Medulla oblongata (tissue), 1 donor: ENCODE data around the gene AKAP7.
A peak's percentile ranks its signal among the peaks of the same experiment; 100 is the strongest.
"Not testable (repeated sequence)": the region's sequence is repeated elsewhere in the genome, so short reads cannot be mapped to it uniquely, and the experiment has no call there.

Experiments
- DNase-seq: peaks from one replicate; pipeline ENCODE4 v3.0.0-alpha.2; 2015; ENCODE audit errors: extremely low spot score

The AKAP7 gene

DNA sequence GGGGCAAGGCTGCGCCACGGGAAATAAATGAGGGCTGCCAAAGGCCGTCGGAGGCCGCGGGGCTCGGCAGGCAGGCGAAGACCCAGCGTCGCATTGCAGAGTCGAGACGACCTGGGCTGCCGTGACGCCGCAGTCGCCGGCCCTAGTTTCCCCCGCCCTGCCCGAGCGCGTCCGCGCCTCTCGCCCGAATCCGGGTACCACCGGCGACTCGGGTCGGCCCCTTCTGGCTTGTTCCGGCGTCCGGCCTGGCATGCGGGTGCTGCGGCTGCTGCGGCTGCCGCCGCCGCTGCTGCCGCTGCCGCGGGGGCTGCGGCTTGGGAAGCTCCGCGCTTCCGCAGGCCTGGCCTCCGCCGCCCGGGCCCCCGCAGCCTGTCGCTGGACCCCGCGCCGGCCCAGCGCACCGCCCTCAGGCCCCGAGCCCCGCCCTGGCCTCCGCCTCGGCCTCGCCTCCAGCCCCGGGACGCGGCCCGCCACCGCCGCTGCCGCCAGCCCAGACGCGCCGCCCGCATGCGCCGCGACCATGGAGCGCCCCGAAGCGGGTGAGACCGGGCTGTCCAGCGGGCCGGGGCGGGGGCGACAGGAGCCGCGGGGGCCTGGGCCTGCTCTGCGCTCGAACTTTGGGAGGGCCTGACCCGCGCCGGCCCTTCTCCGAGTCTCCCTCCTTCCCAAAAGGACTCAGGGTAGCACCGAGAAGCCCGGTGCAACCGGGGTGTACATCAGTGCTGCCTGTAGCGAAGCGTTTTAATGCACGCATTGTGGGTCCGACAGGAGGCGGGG lies at the start of gene AKAP7:
Gene AKAP7 (plus strand): TSS at position 224 of the 777 bp plus-strand sequence. CDS start 297 bp downstream, at position 521.
- peak; percentile 78 for DNase-seq

DNA sequence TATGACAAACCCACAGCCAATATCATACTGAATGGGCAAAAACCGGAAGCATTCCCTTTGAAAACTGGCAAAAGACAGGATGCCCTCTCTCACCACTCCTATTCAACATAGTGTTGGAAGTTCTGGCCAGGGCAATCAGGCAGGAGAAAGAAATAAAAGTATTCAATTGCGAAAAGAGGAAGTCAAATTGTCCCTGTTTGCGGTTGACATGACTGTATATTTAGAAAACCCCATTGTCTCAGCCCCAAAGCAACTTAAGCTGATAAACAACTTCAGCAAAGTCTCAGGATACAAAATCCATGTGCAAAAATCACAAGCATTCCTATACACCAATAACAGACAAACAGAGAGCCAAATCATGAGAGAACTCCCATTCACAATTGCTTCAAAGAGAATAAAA lies 44.9 kb upstream of the AKAP7 start:
- DNase-seq: peak; percentile 37

DNA sequence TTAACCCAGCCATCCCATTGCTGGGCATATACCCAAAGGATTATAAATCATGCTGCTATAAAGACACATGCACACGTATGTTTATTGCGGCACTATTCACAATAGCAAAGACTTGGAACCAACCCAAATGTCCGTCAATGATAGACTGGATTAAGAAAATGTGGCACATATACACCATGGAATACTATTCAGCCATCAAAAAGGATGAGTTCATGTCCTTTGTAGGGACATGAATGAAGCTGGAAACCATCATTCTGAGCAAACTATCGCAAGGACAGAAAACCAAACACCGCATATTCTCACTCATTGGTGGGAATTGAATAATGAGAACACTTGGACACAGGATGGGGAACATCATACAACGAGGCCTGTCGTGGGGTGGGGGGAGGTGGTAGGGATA lies 43.3 kb upstream of the AKAP7 start:
- DNase-seq: not testable (repeated sequence)

DNA sequence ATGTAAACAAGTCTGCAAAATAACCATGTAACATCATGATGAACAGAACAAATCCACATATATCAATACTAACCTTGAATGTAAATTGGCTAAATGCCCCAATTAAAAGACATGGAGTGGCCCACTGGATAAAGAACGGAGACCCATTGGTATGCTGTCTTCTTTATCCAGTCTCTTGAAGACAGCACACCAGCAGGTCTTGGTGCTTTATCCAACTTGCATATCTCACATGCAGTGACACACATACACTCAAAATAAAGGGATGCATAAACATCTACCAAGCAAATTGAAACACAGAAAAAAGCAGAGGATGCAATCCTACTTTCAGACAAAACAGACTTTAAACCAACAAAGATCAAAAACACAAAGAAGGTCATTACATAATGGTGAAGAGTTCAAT lies 41.9 kb upstream of the AKAP7 start:
- no peak for DNase-seq

- no peak for DNase-seq
Observed at GRCh38 chr6:131096786-131097185, 38.5 kb upstream of the AKAP7 start.

DNA sequence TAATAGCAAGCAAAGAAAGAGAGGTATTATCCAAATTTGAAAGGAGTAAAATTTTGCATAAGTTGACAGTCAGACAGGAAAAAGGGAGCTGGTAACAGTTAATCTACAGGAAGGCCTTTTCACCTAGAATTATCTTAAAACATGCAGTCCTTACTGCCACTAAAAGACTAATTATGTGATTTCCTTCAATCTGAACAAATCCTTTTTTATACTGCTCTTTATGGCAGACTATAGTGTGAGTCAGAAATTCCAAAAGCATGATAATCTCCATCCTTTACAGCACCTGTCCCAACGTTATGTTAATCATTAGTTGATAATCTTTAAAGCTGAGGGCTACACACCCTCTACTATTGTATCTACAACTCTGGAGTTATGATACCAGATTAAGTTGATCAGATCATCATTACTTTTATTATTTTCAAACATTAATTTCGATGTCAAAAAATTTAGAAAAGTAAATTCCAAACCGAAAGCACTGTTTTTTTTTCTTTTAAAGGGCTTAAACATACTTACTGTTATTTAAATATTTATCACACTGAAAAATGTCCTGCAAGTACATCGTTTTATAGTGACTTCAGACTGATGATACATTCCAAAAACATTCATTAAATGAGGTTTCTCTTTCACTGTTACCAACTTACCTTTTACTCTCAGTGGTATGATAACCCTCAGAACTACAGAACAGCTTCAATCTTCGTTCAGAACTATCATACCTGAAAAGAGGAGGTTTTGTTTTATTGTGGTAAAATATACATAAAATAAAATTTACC lies 33.2 kb upstream of the AKAP7 start:
- DNase-seq: no peak

DNA sequence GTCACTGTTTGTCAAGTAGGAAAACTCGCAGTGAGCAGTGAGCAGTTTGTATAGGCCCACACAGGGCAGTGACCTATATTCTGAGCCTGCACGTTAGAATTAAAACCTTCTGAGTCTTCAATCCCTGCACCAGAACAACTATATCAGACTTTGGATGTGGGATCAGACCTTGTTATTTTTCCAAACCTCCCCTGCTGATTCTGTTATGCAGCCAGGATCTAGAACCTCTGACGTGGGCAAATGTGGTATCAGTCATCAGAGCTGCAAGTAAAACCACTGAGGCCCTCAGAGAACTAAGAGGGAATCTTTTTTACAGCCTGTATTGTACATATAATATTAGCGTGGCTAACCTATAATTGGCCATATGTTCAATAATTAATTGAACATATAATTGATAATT lies 32.0 kb upstream of the AKAP7 start:
- no peak for DNase-seq

DNA sequence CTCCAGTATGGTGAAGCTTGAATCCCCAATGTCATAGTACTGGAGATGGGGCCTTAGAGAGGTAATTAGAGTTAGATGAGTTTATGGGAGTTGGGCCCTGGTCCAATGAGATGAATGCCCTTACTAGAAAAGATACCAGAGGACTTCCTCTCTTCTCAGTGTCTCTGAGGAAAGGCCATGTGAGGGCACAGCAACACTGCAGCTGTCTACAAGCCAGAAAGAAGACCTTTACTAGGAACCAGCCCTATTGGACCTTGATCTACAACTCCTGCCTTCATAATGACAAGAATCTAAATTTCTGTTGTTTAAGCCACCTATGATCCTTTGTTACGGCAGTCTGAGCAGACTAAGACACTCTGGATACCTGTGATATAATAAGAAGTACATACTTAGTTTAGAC lies 31.4 kb upstream of the AKAP7 start:
- peak; percentile 27 for DNase-seq

GRCh38 chr6:131107151-131107550 lies 28.1 kb upstream of the AKAP7 start:
- DNase-seq: no peak

- DNase-seq: no peak
Observed at GRCh38 chr6:131112249-131112648, 23.0 kb upstream of the AKAP7 start.

- no peak for DNase-seq
Observed at GRCh38 chr6:131115651-131116050, 19.6 kb upstream of the AKAP7 start.

DNA sequence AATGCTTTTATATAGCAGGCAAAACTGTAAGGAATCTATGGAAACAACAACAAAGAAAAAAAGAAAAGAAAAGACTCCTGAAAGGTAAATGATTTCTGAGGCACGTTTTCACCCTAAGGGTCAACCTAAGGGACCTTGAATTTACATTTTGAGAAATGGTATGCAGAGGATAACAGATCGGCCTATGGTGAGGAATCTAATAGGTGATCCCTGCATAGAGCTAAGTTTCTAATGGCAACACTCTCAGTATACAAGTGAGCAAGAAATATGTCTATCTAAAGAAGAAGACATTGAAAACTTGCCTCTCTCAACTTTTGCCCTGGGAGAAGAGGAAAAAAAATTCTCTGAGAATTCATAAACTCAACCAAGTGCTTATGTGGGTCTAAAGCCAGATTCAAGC lies 18.9 kb upstream of the AKAP7 start:
- no peak for DNase-seq

- DNase-seq: peak; percentile 76
Observed at GRCh38 chr6:131116755-131117360, 18.4 kb upstream of the AKAP7 start.

DNA sequence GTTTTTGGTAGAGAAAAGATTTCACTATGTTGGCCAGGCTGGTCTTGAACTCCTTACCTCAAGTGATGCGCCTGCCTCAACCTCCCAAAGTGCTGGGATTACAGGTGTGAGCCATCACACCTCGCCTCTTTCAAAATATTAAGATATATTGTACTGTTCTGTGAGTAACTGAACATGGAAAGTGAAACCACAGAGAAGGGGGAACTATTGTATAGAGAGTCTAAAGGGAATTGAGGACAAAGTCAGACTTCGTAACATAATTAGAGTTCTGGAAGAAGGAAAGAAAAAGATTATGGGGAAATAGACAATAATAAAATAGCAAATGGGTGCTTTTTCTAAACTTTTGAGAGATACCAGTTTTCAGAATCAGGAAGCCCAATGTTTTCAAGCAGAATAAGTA lies 17.4 kb upstream of the AKAP7 start:
- DNase-seq: no peak

DNA sequence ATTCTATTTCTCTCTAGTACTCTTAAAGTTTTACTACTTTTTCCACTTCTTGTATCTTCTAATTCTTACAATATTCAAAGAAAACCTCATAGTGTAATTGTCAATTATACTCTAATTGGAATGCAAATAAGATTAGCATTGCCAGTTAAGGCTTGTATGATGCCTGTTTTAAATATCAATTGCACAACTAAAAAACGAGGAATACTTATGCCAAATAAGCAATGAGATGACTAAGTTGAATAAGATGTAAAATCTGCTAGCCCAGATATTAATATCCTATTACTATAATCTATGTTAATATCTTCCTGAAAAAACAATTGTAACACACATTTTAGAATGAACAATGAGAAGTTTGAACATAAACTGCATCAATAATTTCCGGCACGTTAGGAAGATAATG lies 13.3 kb upstream of the AKAP7 start:
- no peak for DNase-seq

DNA sequence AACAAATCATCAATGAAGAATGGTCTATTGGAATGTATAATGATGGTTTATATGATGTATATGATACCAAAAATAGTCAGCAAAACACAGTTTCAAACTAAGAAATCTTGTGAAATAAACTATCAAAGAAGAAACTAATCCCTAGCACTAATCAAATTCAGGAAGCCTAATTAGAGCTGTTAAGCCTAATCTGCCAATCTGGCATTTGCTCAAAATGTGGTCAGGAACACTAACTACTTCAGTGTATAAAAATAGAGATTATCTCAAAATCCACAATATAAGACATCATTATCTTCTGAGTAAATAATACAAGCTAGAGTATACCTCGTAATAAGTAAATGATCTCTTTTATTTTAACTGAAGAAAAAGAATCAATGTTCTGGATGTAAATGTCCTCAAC lies 12.8 kb upstream of the AKAP7 start:
- DNase-seq: no peak

DNA sequence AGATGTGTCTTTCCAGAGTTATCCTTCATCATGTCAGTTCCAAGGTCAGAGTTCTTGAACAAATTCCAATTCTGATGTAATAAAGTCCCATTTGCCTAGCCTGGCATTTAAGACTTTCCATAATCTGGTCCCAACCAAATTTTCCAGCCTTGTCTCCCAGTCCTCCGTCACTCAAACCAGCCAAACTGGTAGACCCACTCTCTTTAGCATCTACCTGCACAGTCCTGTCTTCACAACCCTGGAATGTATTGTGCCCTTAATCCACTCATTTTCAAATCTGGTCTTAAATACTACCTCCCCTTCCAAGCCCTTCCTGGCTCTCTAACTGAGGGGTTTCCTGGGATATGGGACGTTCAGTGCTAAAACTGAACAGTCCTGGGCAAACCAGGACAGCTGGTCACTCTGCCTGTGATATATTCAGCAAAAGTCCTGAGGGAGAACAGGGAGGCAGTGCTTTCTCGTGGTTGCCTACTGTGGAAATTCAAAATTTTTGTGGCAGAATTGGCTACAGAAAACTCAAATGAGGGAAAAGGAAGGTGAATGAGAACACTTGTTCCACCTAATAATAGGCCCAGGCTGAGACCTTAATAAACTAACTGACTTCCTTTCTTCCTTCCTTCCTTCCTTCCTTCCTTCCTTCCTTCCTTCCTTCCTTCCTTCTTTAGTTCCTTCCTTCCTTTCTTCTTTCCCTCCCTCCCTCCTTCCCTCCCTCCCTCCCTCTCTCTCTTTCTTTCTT lies 10.8 kb upstream of the AKAP7 start:
- DNase-seq: no peak

DNA sequence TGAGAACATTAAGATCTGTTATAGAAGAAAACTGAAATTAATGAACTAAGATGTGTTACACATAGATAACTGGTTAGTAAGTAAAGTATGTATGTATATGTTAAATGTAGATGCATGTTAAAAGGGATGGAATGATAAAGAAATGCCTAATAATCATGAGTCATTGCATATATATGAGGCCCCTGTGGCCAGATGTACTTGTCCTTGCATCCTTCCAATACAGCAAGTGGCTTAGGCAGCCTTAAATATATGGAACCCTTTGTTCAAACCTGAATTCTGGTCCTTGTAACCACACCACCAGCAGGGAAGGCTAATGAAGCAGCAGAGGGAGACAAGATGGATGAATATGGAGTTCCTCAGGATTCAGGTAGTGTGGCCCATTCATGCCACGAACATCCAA lies 9.8 kb upstream of the AKAP7 start:
- no peak for DNase-seq

DNA sequence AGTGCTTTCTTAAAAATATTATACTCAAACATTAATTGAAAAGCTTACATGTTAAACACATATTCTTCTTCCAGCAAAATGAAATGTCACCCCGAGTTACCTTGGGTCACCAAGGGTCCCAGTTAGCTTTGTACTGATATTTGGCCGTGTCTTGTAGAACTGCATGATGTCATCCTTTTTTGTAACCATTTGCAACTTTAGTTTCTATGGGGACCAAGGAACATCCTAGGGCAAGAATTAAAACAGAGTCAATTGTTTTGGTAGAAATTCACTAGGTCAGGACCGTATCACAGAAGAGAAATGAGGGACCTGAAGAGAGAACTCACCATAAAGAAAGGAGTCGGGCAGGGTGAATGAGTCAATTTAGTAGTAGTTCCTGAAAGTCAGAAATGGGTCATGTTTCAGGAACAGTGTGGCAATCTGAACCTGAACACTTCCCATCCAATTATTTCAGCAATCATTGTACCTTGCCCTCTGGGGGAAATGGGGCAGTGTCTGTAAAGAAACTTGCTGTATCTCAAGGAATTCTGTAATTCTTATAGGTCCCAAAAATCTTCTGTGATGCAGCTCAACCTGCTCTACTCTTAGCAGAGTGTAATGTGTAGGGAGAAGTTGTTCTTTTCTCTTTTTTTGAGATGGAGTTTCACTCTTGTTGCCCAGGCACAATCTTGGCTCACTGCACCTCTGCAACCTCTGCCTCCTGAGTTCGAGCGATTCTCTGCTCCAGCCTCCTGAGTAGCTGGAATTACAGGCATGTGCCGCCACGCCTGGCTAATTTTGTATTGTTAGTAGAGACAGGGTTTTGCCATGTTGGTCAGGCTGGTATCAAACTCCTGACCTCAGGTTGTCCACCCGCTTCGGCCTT lies 5.3 kb upstream of the AKAP7 start:
- DNase-seq: no peak

- no peak for DNase-seq
Observed at GRCh38 chr6:131130554-131130940, 4.7 kb upstream of the AKAP7 start.

DNA sequence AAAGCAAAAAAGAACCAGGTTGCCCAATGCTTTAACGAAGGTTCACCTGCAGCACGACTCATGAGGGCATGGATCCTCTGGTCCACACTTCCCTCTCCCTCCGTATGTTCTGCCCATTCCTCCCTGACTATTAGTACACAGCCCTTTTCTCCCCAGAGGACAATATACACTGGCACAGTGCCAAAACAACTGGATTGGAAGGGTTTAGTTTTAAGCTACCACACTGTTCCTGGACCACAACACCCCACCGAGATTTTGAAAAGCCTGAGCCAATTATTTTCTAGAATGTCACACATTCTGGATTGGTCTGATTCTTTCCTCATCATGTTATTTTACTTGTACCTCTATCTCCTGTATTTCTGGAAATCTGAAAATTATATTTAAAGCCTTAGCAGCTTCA lies 2.9 kb upstream of the AKAP7 start:
- DNase-seq: no peak
